Left forelimb (tissue), 1 donor: ENCODE results near the gene HLCS.

Experiments
- DNase-seq: peaks from one replicate; pipeline ENCODE4 v3.0.0-alpha.2; 2018; ENCODE audit warnings: low spot score

Gene HLCS

DNA sequence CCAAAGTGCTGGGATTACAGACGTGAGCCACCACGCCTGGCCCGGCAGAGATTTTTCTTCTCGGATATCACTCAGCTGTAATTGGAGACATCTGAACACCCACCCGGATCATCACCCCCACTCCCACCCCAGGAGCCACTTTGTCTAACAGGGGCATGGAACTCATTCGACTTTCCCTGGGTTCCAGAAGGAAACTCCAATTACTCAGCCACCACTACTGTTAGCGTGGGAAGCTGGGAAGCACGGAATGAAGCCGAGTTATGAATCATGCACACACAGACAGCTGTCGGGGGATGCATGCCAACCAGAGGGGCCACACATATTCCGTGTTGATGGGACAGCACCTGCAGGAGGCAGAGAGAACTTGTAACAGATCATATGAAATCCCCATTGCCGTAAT lies 85.2 kb downstream of the HLCS start:
- no peak for DNase-seq

DNA sequence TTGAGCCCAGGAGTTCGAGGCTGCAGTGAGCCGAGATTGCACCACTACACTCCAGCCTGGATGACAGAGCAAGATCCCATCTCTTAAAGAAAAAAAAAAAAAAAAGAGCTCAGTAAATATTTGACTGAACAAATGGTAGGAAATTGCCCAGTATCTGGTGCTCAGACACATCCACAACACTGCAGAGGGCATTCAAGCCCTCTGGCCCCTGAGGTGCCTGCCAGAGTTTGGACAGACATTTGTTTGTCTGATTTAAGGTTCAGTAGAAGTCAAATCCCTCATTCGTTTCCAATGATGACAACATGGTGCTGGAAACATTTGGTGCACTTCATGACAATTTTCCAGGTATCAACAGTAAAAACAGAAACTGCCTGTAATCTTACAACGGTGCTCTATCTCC lies 86.6 kb downstream of the HLCS start:
- DNase-seq = no peak

DNA sequence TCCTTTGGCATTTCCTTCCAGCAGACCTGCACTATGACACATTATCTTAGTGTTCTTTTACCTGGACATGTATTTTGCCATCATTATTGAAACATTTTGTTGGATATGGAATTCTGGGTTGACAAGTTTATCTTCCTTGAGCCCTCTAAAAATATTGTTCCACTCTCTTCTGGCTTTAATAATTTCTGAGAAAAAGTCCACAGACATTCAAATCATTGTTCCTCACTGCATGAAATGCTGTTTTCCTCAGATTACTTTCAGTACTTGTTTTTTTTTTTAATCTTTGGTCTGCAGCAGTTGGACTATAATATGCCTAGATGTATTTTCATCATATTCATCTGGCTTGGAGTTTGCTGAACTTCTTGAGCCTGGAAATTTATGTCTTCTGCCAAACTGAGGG lies 88.7 kb downstream of the HLCS start:
- no peak for DNase-seq

DNA sequence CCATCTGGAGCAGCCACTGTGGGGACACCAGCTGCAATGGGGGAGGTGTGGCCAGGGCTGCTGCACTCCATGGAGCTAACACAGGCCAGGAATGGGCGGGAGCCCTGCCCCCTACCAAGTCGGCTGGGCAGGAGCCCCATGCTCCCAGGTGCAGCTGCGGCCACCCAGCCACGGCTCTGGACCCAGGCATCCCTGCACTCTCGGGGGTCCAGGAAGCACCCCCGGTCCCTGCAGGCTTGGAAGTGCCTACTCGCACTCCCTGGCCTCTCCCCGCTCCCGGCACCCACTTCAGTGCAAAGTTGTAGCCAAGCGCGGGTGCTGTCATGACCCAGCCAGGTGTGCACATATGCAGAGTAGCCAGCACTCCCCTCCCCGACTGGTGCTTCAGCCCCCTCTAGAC lies 91.8 kb downstream of the HLCS start:
- no peak for DNase-seq

DNA sequence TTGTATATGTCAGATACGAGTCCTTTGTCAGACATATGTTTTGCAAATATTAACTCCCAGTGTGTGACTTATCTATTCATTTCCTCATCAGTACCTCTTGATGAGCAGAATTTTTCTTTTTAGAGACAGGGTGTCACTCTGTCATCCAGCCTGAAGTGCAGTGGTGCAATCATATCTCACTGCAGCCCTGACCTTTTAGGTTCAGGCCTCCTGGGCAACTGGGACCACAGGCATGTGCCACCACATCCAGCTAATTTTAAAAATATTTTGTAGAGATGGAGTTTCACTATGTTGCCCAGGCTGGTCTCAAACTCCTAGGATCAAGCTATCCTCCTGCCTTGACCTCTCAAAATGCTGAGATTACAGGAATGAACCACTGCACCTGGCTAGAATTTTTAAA lies 93.0 kb downstream of the HLCS start:
- DNase-seq = no peak

DNA sequence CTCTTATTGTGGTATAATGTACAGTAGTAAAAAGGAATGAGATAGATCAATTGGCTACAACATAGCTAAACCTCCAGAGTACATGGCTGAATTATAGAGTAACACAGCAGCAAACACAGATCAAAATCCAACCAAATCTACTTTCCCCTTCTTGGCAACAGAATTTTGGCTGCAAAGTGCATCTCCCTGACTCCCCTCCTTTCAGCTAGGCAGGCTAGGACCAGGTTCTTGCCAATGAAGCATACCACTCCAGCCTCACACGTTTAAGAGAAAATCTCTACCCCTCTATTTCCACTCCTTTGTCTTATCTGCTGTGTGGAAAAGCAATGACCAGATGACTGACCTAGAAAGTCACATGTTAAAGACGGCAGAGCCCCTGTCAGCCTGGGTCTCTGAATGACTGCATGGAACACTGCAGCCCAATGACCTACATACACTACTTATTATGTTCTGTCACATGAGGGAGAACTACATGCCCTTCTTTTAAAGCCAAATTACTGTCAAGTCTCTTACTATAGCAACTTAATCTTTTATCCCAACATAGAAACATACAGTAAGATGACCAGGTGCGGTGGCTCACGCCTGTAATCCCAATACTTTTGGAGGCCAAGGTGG lies 99.1 kb downstream of the HLCS start:
- no peak for DNase-seq

DNA sequence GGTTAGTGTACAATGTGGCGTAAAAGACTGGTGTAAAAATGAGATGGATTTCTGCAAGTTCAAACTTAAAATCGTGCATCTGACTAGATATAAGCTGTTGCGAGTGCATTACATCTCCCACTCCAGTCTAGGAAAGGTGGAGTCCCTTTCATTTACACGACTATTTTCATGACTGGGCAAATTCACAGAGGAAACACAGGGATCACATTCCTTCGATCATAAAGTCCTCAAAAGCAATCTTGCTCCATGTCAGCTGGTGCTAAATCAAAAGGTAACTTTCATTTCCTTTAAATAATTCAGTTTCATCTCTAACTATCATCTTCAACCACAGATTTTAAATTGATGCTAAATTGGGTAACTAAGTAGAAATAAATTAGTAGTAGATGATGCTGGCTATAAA lies 100.0 kb downstream of the HLCS start:
- DNase-seq = no peak

DNA sequence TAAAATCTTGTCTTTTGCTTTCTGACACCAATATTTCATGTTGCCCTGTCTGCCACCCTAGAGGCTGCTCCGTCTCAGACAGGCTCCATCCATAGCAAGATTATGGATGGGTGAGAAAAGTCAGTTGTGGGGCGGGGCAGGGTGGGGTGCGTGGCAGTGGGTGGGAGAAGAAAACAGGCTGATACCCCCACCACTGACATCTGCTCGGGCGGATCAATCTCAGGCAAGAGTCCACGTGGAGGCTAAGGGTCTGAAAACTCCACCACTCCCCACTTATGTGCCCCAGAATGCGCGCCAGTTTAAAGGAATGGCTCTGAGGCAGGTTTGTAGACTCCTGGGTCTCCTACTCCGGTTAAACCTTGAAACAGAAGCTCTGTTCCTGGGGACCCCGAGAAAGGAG lies 101.5 kb downstream of the HLCS start:
- DNase-seq = no peak

DNA sequence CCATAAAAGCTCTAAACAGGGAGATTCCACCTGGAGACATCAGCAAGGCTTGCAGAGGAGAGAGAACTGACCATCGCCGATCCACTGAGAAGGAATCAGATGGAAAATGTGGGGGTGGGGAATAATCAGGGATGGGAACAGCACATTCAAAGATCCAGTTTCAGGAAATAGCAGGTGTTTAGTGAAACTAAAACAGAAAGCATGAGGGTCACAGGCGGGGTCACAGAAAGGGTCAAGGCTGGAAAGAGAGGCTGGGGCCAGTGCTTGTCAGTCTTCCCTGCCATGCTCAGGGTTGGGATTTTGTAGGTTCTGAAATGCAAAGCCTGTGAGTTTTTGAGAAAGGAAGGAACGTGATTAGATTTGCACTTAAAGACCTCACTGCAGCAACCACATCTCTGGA lies 103.2 kb downstream of the HLCS start:
- DNase-seq = no peak

DNA sequence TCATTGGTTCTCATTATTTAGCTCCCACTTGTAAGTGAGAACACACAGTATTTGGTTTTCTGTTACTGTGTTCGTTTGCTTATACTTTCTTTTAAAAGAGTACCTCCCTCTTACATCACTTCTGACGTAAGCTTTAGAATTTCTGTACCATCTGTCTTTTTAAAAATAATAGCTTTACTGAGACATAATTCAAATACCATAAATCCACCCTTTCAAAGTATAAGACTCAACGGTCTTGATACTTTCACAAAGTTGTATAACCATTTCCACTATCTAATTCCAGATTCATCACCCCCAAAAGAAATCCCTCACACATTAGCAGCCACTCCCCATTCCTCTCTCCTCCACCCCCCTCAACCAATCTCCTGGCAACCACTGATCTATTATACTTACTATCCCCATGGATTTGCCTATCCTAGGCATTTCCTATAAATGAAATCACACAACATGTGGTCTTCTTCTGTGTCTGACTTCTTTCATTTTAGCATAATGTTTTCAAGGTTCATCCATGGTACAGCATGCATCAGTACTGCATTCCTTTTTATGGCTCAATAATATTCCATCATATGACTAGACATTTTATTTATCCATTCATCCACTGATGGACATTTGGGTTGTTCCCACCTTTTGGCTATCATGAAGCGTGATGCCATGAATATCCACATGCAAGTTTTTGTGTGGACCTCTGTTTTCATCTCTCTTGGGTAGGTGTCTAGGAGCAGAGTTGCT lies 104.7 kb downstream of the HLCS start:
- DNase-seq = no peak

DNA sequence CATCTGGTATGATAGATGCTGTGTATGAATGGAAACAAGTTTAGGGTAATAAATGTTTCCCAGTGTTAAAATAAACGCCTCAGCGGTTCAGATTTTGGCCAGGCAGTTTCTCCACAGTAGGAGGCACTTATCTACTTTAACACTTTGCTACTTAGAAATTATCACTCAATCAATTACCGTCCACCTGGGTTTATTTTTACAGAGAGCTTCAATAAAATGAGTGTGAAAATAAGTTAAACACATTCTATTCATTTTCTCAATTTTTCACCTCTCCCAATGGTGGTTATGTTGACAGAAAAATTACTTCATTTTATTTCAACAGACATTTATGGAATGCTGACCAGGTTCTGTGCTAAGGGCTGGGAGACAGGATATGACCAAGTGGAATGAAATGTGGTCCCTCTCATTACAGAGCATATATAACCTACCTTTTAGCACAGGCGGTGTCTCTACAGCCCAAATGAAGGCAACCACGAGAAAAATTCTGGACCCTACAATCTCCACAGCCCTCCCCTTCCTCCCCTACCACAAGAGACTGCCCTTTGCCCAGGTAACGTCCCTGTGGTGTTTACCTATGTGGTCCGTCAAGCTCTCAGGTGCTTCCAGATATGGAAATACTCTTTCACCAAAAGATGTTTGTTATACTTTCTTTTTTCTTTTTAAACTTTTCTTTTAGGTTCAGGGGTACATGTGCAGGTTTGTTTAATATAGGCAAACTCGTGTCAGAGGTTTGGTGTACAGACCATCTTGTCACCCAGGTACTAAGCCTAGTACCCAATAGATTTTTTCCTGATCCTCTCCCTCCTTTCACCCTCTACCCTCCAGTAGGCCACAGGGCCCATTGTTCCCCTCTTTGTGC lies 105.5 kb downstream of the HLCS start:
- DNase-seq = no peak

DNA sequence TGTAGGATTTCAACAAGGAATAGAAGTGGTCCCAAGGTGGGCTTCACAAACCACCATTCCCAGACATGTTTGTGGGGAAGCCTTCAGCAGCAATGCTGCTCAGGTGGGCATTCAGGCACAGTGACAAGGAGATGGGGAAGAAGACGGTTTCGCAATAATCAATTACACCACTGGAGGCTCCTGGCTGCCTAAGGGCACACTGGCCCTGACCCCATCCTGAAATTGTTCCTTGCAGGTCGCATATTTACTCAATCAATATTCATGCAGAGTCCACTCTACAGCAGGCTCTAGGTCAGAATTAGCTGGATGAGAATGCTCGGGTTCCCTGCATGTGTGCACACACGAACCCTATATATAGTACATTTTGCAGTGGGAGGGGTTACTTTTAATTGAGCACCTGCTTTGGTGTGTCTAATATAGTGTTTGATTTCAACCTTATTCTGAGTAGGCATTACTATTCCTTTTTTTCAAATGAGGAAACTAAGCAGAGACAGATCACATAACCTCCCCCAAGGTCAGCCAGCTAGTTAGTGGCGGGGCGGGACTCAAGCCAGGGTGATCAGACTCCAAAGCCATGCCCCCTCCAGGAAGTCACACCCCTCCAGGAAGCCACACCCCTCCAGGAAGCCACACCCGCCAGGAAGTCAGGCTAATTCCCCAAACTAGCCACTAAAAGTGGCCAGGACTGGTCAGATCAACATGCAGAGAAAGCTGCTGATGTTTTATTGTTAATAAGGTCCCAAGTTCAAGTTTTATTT lies 106.5 kb downstream of the HLCS start:
- no peak for DNase-seq

DNA sequence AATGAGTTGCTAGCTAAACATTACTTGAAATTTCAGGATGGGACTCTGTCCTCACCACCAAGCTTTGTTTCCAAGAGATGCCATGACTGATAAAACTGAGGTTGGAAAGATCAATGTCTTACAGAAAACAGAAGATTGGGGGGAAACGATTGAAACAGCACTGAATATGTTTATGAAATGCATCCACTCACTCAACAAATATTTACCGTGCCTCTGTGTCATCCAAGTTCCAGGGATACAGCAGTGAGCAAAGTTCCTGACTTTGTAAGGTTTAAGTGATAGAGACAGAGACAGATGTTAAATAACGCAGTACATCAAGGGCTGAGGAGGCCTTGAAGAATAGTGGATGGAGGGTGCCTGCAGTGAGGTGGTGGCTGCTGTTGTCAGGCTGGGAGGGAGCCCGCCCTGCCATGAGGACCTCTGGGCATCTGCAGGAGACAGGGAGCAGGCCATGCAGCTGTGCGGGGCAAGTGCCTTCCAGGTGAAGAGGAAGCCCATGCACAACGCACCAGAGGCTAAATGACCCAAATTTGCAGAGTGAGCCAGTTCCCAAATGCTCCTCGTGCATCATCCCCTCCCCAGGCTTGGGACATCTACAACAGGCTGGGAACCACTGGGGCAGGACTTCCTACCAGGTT lies 108.0 kb downstream of the HLCS start:
- no peak for DNase-seq

DNA sequence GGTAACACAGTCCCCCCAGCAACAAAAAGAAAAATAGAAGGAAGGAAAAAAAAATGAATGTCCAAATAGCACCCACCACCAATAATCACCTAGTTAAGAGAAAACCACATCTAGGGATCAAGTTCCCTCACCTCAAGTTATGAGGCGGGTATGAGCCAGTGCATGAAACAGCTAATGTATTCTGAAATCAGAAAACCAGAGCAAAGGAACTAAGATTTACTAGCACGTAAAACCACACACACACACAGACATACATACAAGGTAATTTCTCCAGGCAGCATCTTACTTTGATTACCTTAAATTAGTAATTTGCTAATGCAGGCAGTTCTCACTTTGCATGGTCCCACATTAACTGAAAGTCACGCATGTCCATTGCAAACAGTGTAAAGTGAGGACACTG lies 109.8 kb downstream of the HLCS start:
- DNase-seq = no peak

DNA sequence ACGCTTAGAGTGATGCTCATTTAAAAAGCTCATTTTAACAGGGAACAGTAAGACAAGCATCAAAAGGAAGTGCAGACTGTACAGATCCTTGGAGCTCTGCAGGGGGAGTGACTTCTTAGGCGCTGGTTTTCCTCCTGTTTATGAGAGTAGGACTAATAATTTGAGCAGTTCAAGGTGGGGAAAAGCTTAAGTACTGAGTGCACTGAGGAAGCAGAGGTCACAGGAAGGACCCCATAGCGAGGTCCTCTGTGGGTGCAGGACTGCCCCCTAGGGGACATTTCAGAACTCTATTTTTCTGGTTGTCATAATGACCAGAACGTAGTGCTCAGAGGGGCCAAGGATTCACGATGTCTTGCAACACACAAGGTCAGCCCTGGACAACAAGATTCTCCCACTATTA lies 112.1 kb downstream of the HLCS start:
- no peak for DNase-seq

DNA sequence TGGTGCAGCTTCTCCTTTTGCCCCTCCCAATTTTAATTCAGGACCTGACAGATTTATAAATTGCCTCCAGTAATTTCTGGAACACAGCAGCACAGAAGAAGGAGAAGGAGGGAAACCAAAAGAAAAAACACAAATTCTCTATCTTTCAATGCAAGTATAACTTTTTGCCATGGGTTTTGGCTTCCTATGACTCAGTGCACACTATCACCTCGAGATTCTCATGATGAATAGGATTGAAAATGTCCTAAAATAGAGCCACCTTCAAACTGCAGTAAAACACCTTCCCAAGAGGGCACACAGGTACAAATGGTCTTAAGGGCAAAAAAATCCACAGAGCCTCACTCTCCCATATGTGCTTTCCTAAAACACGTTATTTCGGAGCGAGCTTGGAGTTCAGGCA lies 113.6 kb downstream of the HLCS start:
- no peak for DNase-seq

DNA sequence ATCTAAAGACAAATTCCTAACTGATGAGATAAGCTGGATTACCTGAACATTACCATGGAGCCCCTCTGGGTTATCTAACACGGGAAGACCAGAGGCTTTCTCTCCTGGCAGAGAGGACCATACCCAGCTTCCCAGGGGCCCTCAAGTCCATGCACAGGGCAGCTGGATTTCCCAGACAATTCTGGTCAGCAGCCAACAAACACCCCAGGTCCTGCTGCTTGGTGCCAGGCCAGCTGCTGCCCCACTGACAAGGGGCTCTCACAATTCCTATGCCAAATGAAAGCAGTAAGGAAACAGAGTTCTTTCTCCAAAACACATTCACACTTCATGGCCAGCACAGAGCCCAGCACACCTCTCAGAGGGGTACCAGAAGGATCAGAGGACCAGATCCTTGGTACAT lies 114.2 kb downstream of the HLCS start:
- DNase-seq = no peak

DNA sequence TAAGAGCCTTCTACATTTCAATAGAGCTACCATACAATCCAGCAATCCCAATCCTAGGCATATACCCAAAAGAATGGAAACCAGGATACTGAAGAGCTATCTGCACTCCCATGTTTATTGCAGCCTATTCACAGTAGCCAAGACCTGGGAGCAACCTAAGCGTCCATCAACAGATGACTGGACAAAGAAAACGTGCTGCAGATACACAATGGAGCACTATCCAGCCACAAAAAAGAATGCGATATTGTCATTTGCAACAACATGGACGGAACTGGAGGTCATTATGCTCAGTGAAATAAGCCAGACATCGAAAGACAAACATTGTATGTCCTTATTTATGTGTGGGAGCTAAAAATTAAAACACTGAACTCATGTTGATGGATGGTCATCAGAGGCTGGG lies 115.3 kb downstream of the HLCS start:
- DNase-seq = no peak

DNA sequence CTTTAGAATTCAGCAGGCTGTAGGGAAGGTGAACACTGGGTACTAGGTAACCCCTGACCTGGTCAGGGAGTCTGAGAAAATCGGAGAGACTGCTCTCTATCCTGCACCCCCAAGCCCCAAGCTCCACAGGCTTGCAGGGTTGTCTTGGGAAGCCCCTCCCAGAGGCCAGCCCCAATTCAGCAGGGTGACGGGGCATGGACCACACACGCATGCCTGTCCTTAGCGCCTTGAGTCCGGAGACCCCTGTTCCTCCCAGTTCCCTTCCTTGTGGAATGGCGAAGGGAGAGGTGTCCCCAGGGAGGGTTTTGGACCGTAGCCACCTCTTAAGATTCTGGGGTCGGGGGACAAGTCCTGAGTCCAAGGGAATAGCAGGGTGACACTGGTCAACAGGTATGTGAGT lies 116.1 kb downstream of the HLCS start:
- no peak for DNase-seq

DNA sequence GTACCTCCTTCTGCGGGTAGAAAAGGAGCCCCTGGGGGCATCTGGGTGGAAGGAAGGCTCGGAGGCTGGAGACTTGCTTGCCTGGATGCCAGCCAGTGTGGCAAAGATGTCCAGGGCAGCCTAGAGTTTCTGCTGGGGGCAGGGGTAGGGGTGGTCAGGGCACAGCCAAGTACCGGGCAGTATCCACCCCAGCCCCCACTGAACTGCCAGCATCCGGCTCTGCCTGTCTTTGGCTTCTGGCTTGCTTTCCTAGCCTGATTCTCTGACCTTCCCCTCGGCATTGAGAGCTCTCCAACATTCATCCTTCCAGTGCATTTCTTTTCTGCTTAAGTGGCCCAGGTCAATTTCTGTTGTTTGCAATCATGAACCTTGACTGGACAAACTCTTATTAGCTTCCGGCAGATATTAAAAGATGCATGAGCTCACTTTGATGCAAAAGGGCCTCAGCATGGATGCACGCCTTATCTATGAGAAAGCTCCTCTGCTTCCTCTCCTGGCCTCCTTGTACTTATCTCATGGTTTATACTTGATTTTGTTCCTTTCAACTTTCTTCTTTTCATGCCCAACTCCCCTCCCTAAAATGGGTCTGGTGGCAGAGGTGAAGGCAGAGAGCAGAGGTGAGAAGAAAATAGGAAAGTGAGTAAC lies 116.9 kb downstream of the HLCS start:
- DNase-seq = no peak

DNA sequence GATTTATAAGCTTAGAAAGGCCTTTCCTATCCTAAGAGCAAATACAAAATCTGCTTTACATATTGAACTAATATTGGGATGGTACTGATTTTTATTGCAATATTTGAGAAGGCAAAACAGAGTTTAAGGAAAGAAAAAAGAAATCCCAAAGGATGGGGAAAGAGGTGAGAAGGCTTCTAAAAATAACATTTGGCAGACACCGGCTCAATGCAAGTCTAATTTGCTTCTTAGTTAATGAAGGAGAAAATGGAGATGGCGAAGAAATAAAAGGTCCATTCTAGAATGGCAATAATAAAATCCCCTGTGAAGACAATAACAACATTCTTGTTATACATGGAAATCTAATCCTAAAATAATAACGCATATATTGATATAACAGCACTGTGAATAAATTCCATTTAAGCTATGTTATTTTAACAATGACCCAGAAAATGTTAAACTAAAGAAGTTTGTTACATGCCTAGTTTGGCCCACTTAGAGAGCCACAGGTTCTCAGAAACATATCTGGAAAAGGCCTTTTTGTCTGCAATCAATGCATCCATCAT lies 117.7 kb downstream of the HLCS start:
- no peak for DNase-seq
